ENCODE results near the gene GBX2.

GRCh38 chr2:236133410-236134012 is 34.7 kb downstream of the GBX2 start:
- TF ChIP-seq POLR2A (IDR thresholded peaks at IDR 0.05; ENCODE audit: low read depth, low read length) (no peak), TAF1 (IDR thresholded peaks at IDR 0.05; ENCODE audit: borderline replicate concordance, low read depth, low read length) (no peak), POLR2AphosphoS5 (IDR thresholded peaks at IDR 0.05; ENCODE audit: low read depth, low read length) (no peak)

Data from GM12892 (cell line).